ENCODE results near the gene CSH1.
A peak's percentile ranks its signal among the peaks of the same experiment; 100 is the strongest.
"Not testable (repeated sequence)": the region's sequence is repeated elsewhere in the genome, so short reads cannot be mapped to it uniquely, and the experiment has no call there.

Gene CSH1

DNA sequence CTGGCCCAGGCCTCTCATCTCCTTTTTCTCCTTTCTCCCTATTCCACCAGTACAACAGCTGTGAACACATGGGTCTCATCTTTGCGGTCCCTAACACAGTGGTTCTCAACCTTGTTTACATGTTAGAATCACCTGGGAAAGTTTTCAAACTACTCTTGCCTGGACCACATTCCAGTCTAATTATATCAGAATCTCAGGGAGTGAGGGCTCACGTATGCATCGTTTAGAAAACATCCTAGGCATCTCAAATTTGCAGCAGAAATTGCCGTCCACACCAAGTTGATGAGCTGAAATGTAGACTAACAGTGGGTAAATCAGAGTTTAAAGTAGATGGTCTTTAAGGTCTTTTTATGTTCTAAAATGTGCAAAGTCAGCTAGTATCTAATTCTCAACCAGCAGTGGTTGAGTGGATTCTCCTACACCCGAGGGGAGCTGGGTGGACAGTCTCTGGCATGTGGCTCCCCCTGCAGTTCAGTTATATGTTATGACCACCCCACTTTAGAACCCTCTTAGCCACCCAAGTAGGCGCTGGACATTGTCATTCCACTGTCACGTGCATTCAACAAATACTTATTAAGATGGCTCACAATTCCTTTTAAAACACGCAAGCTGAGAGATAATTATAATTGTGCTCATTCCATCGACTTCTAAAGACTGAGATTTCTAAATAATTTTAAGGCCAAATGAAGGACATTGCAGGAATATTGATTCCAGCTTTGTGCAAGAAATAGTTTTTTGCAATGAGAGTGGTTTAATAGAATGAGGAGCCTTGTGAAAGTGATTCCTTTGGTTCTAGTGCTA lies 26.7 kb downstream of the CSH1 start:
- DNase-seq (ENCODE audit: low read depth in 4 of 4, low spot score in 1 of 4): not testable (repeated sequence)

DNA sequence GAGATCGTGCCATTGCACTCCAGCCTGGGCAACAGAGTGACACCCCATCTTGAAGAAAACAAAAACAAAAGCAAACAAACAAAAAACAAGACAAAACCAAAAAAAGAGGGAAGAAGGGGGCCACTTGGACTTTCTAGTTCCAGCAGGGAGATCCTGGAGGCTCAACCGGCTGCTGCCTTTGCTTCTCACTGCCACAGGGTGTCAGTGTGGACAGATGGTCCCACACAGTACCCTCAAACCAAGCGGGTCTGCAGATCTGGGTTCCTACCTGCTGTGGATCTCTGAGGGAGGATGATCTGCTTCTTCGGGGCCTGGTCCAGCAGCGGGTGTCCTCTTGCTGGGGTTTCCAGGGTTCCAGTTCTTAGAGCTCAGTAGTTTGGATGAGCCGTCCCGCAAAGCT lies 29.7 kb downstream of the CSH1 start:
- not testable (repeated sequence) for DNase-seq (ENCODE audit: low read depth in 4 of 4, low spot score in 1 of 4)

DNA sequence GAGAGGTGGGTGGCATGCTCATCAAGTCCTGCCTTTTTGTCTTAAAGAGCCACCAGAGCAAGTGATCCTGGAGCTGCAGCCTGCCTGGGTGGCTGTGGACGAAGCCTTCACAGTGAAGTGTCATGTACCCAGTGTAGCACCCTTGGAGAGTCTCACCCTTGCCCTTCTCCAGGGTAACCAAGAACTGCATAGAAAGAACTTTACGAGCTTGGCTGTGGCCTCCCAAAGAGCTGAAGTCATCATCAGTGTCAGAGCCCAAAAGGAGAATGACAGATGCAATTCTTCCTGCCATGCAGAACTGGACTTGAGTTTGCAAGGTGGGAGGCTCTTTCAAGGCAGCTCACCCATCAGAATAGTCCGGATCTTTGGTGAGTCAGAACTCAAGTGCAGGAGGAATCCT lies 37.1 kb downstream of the CSH1 start:
- DNase-seq (ENCODE audit: low read depth in 4 of 4, low spot score in 1 of 4): no peak

DNA sequence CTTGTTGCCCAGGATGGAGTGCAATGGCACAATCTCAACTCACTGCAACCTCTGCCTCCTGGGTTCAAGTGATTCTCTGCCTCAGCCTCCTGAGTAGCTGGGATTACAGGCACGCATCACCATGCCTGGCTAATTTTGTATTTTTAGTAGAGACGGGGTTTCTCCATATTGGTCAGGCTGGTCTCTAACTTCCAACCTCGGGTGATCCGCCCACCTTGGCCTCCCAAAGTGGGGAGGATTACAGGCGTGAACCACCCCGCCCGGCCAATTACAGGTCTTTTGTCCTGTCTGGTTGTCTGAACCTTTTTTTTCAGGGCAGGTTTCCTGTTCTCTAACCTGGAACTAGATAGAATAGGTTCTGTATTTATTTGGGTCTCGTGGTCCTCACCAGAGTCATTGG lies 39.9 kb downstream of the CSH1 start:
- not testable (repeated sequence) for DNase-seq (ENCODE audit: low read depth in 4 of 4, low spot score in 1 of 4)

DNA sequence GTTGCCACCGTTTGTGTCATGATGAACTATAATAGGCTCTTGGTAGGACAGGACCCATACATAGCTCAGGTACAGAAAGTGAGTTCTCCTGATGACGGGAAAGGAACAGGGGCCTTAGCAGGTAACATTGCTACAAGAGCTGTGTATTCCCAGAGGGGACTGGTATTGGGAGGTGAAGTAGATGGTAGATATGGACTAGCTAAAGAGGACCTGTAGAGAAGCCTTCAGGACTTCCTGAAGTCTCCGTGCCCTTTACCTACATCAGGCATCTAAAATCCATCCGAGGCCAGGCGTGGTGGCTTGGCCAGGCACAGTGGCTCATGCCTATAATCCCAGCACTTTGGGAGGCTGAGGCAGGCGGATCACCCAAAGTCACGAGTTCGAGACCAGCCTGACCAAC lies 41.2 kb downstream of the CSH1 start:
- DNase-seq (ENCODE audit: low read depth in 4 of 4, low spot score in 1 of 4): no peak

DNA sequence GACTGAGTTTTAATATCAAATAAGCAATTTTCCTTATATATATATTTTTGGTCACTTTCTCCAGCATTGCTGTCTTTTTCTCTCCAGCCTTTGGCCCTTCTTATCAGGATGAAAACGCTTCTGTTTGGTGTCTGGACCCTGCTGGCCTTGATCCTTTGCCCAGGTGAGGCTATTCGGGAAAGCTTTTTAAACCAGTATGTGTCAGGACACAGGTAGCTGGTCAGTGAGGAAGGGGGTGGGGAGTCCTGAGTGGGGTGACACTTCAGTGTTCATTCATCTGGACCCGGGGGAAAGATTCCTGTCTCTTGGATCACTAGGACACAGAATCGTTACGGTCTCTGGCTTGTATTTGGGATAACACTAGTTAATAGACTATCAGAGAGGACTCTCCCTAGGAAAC lies 41.7 kb downstream of the CSH1 start:
- DNase-seq (ENCODE audit: low read depth in 4 of 4, low spot score in 1 of 4): no peak

DNA sequence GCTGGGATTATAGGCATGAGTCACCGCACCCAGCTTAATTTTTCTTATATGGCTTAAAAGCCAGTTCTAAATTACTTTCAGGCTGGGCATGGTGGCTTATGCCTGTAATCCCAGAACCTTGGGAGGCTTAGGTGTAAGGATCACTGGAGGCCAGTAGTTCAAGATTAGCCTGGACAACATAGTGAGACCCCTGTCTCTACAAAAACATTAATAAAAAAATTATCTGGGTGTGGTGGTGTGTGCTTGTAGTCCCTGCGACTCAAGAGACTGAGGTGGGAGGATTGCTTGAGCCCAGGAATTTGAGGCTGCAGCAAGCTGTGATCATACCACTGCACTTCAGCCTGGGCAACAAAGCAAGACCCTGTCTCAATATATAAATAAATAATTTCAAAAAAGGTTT lies 43.1 kb downstream of the CSH1 start:
- DNase-seq (ENCODE audit: low read depth in 4 of 4, low spot score in 1 of 4): no peak

DNA sequence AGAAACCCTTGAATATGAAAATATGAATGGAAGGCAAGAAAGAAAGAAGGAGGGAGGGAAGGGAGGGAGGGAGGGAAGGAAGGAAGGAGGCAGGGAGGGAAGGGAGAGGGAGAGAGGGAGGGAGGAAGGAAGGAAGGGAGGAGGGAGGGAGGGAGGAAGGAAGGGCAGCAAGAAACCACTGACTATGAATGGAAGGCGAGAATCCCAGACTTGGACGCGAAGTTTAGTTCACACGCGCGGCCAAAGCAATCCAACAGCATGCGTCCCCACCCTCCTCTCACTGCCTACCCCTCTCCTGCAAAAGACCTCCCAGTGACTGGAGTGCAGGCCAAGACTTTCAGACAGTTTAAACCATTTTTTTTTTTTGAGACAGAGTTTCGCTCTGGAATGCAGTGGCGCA lies 46.0 kb downstream of the CSH1 start:
- no peak for DNase-seq (ENCODE audit: low read depth in 4 of 4, low spot score in 1 of 4)

DNA sequence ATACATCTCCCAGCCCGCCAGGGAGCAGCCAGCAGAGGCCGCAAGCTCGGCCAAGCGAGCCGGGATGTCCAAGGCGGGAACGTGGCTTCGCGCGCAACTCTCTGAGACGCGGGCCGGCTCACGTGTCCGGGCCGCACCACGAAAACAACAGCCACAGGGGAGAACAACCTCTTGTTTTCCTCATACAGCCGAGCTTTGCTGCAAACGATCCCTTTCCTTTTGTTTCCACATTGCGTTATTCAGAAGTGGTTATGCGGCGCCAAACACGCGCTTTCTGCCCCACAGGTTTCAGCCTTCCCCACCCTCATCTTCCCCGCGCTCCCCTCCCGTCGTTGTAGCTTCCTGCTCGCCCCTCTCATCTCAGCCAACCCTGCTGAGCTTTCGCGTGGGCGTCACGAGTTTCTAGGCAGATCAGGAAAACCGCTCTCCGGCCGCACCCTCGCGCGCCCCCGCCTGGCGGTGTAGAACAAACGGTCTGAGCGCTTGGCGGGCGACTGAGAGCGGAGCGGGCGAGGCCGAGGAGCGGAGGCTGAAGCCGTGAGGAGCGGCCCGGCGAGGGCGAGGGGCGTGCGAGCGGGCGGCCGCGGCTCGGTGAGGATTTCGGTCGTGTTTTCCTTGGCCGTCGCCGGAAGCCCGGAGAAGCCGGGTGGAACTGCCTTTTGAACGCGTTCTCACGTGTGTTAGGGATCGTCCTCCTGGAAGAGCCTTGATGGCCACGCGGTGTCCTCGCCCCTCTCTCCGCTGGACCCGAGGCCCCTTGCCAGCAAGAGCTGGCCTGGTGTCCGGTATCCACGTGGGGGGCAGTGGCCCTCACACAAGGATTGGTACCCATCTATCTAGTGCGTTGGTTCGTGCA lies 47.3 kb downstream of the CSH1 start:
- DNase-seq (ENCODE audit: low read depth in 4 of 4, low spot score in 1 of 4): peak; percentile 93 to 97 (median 96)

DNA sequence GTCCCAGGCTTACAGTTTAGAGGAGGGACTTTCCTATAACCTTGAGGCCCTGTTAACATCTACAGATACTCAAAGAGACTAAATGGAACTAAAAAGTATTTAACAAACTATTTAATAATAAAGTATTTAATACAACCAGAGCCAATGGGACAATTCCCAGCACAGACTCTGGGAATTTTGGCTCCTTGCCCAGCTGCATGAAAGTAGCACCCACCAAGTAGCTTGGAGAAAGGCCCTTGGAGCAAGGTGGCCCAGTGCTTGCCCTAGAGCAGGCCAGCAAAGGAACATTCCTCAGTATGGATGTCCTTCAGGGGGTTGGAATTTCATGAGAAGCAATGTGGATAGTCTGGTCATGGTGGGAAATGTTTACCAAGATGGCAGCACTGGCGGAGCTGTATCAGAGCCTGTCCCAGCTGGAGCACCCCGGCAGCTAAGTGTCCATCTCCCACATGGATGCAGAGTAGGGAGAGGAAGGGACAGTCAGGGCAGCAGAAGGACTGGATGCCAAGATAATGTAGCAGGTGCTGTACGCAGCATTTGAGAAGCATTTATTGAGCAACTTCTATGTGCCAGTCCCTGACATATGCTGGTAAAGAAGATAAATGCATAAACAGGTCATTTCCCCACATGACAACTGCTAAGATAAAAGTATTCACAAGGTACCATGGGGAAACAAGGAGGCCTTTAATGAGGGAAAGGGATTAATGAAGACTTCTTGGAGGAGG lies 48.7 kb downstream of the CSH1 start:
- DNase-seq (ENCODE audit: low read depth in 4 of 4, low spot score in 1 of 4): no peak

DNA sequence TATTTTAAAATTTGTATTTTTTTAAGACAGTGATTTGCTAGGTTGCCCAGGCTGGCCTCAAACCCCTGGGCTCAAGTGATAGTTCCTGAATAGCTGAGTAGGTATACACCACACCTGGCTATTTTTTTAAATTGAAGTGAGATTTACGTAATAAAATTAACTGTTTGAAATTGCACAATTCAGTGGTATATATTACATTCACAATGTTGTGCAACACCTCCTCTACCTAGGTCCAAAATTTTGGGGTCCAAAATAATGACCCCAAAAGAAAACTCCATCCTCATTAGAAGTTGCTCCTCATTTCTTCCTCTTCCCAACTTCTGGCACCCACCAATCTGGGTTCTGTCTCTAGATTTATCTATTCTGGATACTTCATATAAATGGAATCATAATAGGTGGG lies 50.9 kb downstream of the CSH1 start:
- no peak for DNase-seq (ENCODE audit: low read depth in 4 of 4, low spot score in 1 of 4)
